Stromal cell of bone marrow (primary cell): ENCODE results near the gene PTTG1IP.

Experiments
- DNase-seq: peaks from one replicate; pipeline ENCODE4 v3.0.0-alpha.2; 2012; ENCODE audit warnings: low read depth

PTTG1IP gene

GRCh38 chr21:44896561-44897286 lies 23.2 kb upstream of the PTTG1IP start:
- DNase-seq, result no peak

DNA sequence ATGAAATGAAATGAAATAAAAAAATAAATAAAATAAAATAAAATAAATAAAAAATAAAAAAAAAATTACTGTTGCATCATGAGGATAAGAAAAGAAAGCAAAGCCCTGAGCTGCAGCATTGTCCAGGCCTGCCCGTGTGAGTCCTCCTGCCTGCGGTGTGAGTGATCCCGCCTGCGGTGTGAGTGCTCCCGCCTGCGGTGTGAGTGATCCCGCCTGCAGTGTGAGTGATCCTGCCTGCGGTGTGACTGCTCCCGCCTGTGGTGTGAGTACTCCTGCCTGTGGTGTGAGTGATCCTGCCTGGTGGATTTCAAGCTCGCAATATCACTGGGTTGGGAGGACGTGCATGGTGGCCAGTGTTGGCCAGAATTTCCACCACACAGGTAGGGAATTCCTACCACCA lies 22.4 kb upstream of the PTTG1IP start:
- no peak for DNase-seq

GRCh38 chr21:44894687-44895302 lies 21.3 kb upstream of the PTTG1IP start:
- no peak for DNase-seq

- no peak for DNase-seq
Measured at GRCh38 chr21:44893948-44894656, 20.6 kb upstream of the PTTG1IP start.

DNA sequence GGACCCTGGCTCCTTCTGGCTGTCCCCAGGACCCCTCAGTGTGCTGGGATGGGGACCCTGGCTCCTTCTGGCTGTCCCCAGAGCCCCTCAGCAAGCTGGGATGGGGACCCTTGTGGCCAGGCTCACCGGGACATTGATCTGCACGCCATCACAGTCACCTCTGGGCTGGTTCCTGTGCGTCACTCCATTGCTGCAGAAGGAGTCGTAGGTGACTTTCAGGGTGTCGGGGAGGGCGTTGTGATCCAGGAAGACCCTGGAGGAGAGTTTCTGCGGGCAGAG lies 19.7 kb upstream of the PTTG1IP start:
- DNase-seq, result no peak

DNA sequence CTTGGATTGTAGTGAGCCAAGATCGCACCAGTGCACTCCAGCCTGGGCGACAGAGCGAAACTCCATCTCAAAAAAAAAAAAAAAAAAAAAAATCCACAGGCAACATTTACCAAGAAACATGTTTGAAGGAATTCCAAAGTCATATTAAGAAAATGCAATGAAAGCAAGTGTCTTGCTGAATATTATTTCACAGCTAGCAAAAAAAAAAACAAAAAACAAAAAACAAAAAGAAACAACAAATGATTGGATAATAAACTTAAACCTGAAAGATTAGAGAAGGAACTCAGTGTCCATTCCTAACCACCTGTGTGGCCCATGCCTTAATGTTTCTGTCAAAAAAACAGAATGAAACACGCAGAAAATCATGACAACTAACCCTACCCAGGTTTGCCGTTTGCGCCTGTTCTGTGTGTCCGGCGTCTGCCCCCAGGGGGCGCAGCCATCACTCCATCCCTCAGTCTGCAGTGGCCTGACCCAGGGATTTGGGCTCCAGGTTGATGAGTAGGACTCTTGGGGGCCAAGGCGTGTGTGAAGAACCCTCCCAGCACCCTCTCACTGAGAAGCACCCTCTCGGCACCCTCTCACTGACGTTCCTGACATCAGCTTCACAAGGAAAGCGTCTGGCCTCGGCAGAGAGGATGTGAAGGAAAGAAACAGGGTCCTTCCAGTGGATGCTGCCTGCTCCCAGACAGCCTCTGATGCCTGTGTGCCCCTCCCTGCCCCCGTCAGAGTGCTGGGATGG lies 19.2 kb upstream of the PTTG1IP start:
- DNase-seq, result no peak

DNA sequence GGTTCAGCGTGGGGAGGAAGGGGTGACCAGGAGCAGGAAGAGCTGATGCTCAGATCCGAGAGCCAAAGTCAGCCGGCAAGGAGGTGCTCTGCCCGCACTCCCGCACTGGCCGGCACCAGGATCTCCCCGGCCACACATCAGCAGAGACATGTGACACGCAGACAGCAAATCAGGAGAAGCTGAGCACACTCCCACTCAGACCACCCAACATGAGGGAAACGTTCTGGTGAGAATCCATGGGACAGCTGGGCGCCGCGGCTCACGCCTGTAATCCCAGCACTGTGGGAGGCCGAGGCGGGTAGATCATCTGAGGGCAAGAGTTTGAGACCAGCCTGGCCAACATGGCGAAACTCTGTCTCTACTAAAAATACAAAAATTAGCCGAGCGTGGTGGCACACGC lies 18.6 kb upstream of the PTTG1IP start:
- DNase-seq, result no peak

DNA sequence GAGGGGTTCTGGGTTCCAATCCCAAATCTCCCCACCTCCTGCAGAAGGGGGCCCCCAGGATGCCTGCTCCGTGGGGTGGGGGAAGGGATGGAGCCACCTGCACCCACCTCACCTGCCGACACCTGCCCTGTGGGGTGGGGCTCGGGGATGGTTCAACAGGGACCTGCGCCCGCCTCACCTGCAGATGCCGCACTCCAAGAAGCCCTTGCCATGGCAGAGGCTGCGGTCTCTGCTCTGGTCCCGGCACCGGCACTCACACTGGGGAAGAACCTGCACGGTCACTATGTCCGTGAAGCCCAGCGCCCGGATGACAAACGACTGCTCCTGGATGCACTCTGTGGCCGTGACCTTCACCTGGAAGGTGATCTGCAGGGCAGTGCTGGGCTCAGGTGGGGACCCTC lies 18.1 kb upstream of the PTTG1IP start:
- no peak for DNase-seq

DNA sequence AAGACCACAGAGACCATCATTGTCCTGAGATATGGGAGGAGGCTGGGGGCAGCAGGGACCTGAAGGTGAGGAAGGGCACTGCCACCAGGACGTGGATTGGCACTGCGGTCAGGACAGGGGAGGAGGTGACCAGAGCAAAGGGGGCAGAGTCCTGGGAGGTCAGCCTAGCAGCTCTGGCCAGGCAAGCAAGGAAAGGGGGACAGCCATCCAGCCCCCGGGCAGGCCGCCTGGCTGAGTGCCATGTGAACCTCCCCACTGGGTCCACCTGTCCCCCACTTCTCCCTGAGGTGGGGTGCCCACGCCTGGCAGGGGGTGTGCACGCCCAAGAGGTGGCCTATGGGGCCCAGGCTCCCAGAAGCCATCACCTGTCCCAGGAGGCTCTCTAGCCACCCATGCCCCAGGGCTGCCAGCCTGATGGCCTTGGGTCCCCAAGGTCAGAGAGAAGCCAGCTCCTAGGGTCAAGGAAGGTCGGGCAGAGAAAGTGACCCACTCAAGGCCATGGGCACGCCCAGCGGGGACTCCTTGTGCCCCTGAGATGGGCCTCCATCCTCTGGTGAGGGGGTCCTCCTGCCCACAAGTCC lies 17.6 kb upstream of the PTTG1IP start:
- DNase-seq, result no peak

DNA sequence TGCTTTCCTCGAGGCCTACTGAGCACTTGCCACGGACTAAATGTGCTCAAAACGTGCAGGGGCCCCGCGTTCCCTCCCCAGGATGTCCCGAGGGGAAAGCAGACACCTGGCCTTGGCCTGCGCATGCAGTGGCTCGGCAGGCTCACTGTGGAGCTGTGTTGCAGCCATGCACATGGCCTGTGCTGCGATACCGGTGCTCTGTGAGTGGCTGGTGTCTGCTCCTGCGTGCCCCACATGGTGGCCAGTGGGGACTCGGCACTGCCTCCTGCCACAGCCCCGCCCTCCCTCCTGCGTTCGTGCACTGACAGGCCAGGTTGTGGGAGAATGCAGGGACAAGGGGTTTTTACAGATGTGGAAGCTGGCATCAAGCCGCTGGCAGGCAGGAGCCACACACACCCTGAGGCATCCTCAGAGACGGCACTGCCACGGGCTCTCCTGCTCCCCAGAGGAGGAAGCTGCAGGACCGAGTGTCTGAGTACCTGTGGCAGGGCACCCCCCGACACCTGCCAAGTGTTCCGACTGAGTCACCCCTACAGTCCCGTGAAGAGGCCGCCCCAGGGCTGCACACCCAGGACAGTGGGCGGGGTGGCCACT lies 16.9 kb upstream of the PTTG1IP start:
- DNase-seq, result no peak

DNA sequence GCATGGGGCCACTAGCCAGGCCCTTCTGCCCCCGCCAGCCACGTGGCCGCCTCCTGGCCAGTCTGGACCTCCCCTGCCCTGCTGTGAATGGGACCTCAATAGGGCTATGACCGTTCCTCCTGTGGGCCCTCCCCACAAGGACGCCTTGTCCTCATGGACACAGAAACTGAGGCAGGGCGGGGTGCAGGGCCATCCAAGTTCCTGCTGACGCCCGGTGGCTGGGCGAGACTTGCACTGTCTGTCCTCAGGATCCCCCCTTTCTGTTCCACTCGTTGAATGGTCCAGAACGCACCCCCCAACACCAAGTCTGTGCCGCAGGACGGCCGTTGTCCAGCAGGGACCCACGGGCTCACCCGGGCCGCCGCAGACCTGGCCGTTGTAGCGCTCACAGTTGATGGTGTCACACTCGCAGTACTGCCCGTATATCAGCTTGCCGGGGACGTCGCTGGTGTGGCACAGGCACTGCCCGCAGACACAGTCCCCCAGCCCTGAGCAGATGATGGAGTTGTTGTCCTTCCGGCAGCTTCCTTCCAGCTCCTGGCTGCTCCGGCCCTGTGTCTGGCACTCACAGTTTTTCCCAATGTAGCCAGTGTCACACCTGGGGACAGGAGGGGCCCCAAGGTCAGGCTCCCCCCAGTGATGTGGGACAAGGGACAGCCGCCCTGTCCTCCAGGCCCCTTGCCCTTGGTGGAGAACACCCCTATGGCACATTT lies 16.3 kb upstream of the PTTG1IP start:
- no peak for DNase-seq

- DNase-seq, result no peak
Measured at GRCh38 chr21:44888581-44889550, 15.4 kb upstream of the PTTG1IP start.

- no peak for DNase-seq
Measured at GRCh38 chr21:44887807-44888580, 14.5 kb upstream of the PTTG1IP start.

GRCh38 chr21:44887126-44887806 lies 13.8 kb upstream of the PTTG1IP start:
- DNase-seq, result no peak

- no peak for DNase-seq
Measured at GRCh38 chr21:44886113-44887075, 12.9 kb upstream of the PTTG1IP start.

GRCh38 chr21:44885615-44886014 lies 12.1 kb upstream of the PTTG1IP start:
- DNase-seq, result no peak

- DNase-seq, result no peak
Measured at GRCh38 chr21:44884097-44884496, 10.6 kb upstream of the PTTG1IP start.

DNA sequence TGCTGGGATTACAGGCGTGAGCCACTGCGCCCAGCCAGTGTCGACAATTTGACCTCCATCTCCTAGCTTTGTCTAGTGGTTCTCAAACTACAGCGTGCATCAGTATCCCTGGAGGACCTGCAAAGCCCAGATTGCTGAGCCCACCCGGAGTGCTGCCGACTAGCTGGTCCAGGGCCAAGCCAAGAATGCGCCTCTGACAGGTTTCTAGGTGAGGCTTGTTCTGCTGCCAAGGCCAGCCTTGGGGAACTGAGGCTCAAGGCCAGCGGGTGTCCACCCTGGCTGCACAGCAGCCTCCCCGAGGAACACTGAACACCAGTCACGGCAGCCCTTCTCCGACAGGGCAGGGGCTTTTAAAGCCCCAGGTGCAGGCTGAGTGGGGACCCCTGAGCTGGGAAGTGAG lies 9.8 kb upstream of the PTTG1IP start:
- DNase-seq, result no peak
